Vagina (tissue), 2 donors: ENCODE results near the gene CLHC1.

Source experiments
- CTCF ChIP-seq, 3 experiments: fragments of 450-650 bp in 2 of 3; fragments of 200-600 bp in 1 of 3; sonication (generic) in 1 of 3; IDR thresholded peaks; one replicate each; pipeline ENCODE4 v1.5.1; 2017 to 2019; ENCODE audit warnings: antibody characterized with exemption in 3 of 3, mild to moderate bottlenecking in 2 of 3, moderate library complexity in 2 of 3
- POLR2A ChIP-seq, 2 donors: fragments of 450-650 bp; IDR thresholded peaks; one replicate each; pipeline ENCODE4 v1.6.1; 2017; ENCODE audit warnings: antibody characterized with exemption in 2 of 2, mild to moderate bottlenecking in 2 of 2, moderate library complexity in 2 of 2
- POLR2AphosphoS5 ChIP-seq, 2 donors: sonication (generic); formaldehyde crosslinking; IDR thresholded peaks; one replicate each; pipeline ENCODE4 v1.9.0; 2017; ENCODE audit warnings: antibody characterized with exemption in 2 of 2, mild to moderate bottlenecking in 2 of 2, low read depth in 1 of 2; ENCODE audit not compliant: insufficient read depth in 1 of 2

- TF ChIP-seq CTCF (IDR thresholded peaks at IDR 0.05), result peak in 2 of 3 experiments; percentile 38 to 74
- TF ChIP-seq POLR2A (IDR thresholded peaks at IDR 0.05), result no peak
- peak in 1 of 2 donors; percentile 47 for TF ChIP-seq POLR2AphosphoS5 (IDR thresholded peaks at IDR 0.05; ENCODE audit: insufficient read depth in 1 of 2, low read depth in 1 of 2)
These were observed 63.6 kb downstream of the CLHC1 start for GRCh38 chr2:55168221-55169154.
